HepG2 (cell line): Measurements from ENCODE around the gene PLEKHG2. TPM values are rescaled to one million over a fixed set of nuclear protein-coding genes. Genes with fewer than 3 reads are reported as not detected.

Source experiments
- BRD4 ChIP-seq: sonication (generic); formaldehyde crosslinking; IDR thresholded peaks from 2 replicates; pipeline ENCODE4 v1.4.0; 2020; ENCODE audit warnings: missing genetic modification reagents
- FOXP1 ChIP-seq, 2 experiments: fragments of 450-650 bp in 1 of 2; IDR thresholded peaks; 2 replicates each; pipeline ENCODE4 v1.6.1; 2017 to 2018; ENCODE audit warnings: antibody characterized with exemption in 1 of 2
- HDAC1 ChIP-seq: sonication (generic); formaldehyde crosslinking; IDR thresholded peaks from 2 replicates; pipeline ENCODE4 v1.5.1; 2020; ENCODE audit warnings: mild to moderate bottlenecking, missing genetic modification reagents
- HMG20B ChIP-seq: conservative IDR thresholded peaks from 2 replicates; pipeline ENCODE4 v1.6.1; 2016; ENCODE audit warnings: missing genetic modification reagents, missing compliant biosample characterization
- MAZ ChIP-seq, 2 experiments: sonication (generic) in 1 of 2; formaldehyde crosslinking in 1 of 2; IDR thresholded peaks; 2 replicates each; pipeline versions ENCODE4 v1.5.0 to v1.6.1; 2012 to 2020; ENCODE audit warnings: low read depth in 2 of 2, mild to moderate bottlenecking in 2 of 2, borderline replicate concordance in 1 of 2, improper control_type of control experiment in 1 of 2, low read length in 1 of 2, missing genetic modification reagents in 1 of 2, moderate library complexity in 1 of 2
- NFE2L1 ChIP-seq: sonication (generic); formaldehyde crosslinking; IDR thresholded peaks from 2 replicates; pipeline ENCODE4 v1.4.0; 2020; ENCODE audit warnings: missing genetic modification reagents, mild to moderate bottlenecking, borderline replicate concordance
- NFKB2 ChIP-seq: sonication (generic); formaldehyde crosslinking; IDR thresholded peaks from 2 replicates; pipeline ENCODE4 v1.4.0; 2020; ENCODE audit warnings: missing genetic modification reagents, borderline replicate concordance
- TEAD3 ChIP-seq: optimal IDR thresholded peaks from 2 replicates; pipeline ENCODE3; 2016; ENCODE audit warnings: borderline replicate concordance
- U2AF2 ChIP-seq: fragments of 200-400 bp; formaldehyde crosslinking; IDR thresholded peaks from 2 replicates; pipeline ENCODE4 v1.6.1; 2017; ENCODE audit warnings: low read depth, mild to moderate bottlenecking, low read length
- ZFAT ChIP-seq: sonication (generic); formaldehyde crosslinking; conservative IDR thresholded peaks from 2 replicates; pipeline ENCODE4 v1.8.1; 2023; ENCODE audit warnings: missing genetic modification reagents, inconsistent platforms
- ZNF10 ChIP-seq: sonication (generic); formaldehyde crosslinking; IDR thresholded peaks from 2 replicates; pipeline ENCODE4 v1.4.0; 2020; ENCODE audit warnings: mild to moderate bottlenecking, low read depth, missing genetic modification reagents, borderline replicate concordance
- ZNF17 ChIP-seq: sonication (generic); formaldehyde crosslinking; IDR thresholded peaks from 2 replicates; pipeline ENCODE4 v1.5.0; 2020; ENCODE audit warnings: mild to moderate bottlenecking, missing genetic modification reagents
- ZNF264 ChIP-seq: sonication (generic); formaldehyde crosslinking; IDR thresholded peaks from 2 replicates; pipeline ENCODE4 v1.4.0; 2020; ENCODE audit warnings: missing genetic modification reagents
- ZNF280B ChIP-seq: sonication (generic); formaldehyde crosslinking; IDR thresholded peaks from 2 replicates; pipeline ENCODE4 v1.5.0; 2020; ENCODE audit warnings: missing genetic modification reagents, mild to moderate bottlenecking, borderline replicate concordance
- ZNF280D ChIP-seq: sonication (generic); formaldehyde crosslinking; IDR thresholded peaks from 2 replicates; pipeline ENCODE4 v1.5.1; 2020; ENCODE audit warnings: mild to moderate bottlenecking, missing genetic modification reagents
- ZNF670 ChIP-seq: sonication (generic); formaldehyde crosslinking; IDR thresholded peaks from 2 replicates; pipeline ENCODE4 v1.8.0; 2022; ENCODE audit warnings: mild to moderate bottlenecking, missing genetic modification reagents, borderline replicate concordance
- ZNF746 ChIP-seq: sonication (generic); formaldehyde crosslinking; IDR thresholded peaks from 2 replicates; pipeline ENCODE4 v1.8.0; 2022; ENCODE audit warnings: mild to moderate bottlenecking, missing genetic modification reagents
- ZSCAN20 ChIP-seq: sonication (generic); formaldehyde crosslinking; IDR thresholded peaks from 2 replicates; pipeline ENCODE4 v1.4.0; 2020; ENCODE audit warnings: missing genetic modification reagents, mild to moderate bottlenecking, borderline replicate concordance
- ZZZ3 ChIP-seq: sonication (generic); formaldehyde crosslinking; IDR thresholded peaks from 2 replicates; pipeline ENCODE4 v1.4.0; 2020; ENCODE audit warnings: missing genetic modification reagents, mild to moderate bottlenecking, borderline replicate concordance
- polyA plus RNA-seq, 8 experiments: library from polyadenylated mRNA; depleted of rRNA in 3 of 8; stranded (reverse) in 7 of 8; unstranded in 1 of 8; fragments of >200 nt; fragmentation: Illumina TruSeq in 4 of 8; extraction: Trizol in 4 of 8; gene quantifications; 2 replicates each; pipeline versions ENCODE4 v1.2.1 to v1.2.3, GENCODE V29; 2011 to 2016; ENCODE audit warnings: low read depth in 4 of 8, missing spikeins in 1 of 8, mixed read lengths in 1 of 8; ENCODE audit not compliant: insufficient read depth in 1 of 8
- total RNA-seq, 5 experiments: library from RNA; depleted of rRNA; stranded (reverse); fragments of >200 nt; fragmentation: Illumina TruSeq; extraction: Trizol; gene quantifications; 2 replicates each; pipeline ENCODE4 v1.2.3, GENCODE V29; 2016; ENCODE audit warnings: low read depth in 1 of 5
- TF ChIP-seq, protein P1 (sequence below): sonication (generic); formaldehyde crosslinking; IDR thresholded peaks from 2 replicates; pipeline ENCODE4 v1.4.0; 2020; ENCODE audit warnings: mild to moderate bottlenecking, missing genetic modification reagents

Gene PLEKHG2
- total and polyA plus RNA-seq, 2 of the 13 experiments (the other 11 are each of a cell fraction or from before 2014, with no cell fraction given) = 3.6 to 6.8 TPM

DNA sequence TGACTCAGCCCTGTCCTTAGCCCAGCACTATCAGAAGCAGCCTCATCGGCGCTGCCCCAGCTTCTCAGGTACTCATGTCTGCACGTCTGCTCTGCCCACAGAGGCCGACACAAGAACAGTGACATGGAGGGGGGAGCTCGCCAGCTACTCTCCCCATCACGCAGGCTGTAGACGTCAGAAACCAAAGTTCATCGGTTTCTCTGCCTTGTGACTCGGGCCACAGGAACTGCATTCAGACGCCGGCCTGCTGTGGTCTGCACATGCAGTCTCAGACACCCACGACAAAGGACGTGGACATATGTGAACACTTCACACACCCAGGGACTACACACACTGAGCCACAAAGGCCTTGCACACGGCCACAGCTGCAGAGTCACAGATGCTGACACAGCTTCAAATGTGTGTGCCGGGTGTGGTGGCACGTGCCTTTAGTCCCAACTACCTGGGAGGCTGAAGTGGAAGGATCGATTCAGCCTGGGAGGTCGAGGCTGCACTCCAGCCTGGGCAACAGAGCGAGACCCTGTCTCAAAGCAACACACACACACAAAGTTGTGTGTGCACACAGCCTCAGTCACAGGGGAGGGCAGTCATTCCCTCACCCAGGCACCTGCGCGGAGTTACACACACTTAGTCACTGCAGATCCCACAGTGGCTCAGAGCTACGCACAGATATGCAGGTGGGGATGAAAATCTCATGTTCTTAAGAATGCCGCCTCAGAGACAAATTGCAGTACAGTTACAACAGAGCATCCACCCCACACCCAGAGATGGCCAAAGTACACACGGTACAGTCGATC, 10.7 kb upstream of the PLEKHG2 start (continued):
- TF ChIP-seq HMG20B (0 out of 2 replicates have a peak, but pooled peaks have one; percentile 33), ZNF280B (CRISPR knock-in tag) (peak; percentile 93; the same call in 1 of the 2 replicates), ZNF746 (CRISPR knock-in tag) (peak; percentile 41; the same call in 1 of the 2 replicates), FOXP1 (IDR thresholded peaks at IDR 0.05) (no peak), FOXP1 (CRISPR knock-in tag; IDR thresholded peaks at IDR 0.05) (no peak), ZFAT (CRISPR knock-in tag) (no peak), ZNF17 (CRISPR knock-in tag) (no peak), ZNF280D (CRISPR knock-in tag) (peak; percentile 79), ZZZ3 (CRISPR knock-in tag) (no peak), ZNF670 (peak; percentile 92; the same call in 1 of the 2 replicates), U2AF2 (no peak), BRD4 (no peak; the same call in 1 of the 2 replicates), HDAC1 (CRISPR knock-in tag) (peak; percentile 91), MAZ (IDR thresholded peaks at IDR 0.05; ENCODE audit: borderline replicate concordance, low read depth, low read length) (peak; percentile 28; the same call in 1 of the 2 replicates), MAZ (CRISPR knock-in tag; IDR thresholded peaks at IDR 0.05; ENCODE audit: low read depth) (no peak), ZSCAN20 (CRISPR knock-in tag) (no peak), TEAD3 (CRISPR knock-in tag) (peak; percentile 44), NFKB2 (CRISPR knock-in tag) (peak; percentile 93; the same call in 1 of the 2 replicates), NFE2L1 (CRISPR knock-in tag) (peak; percentile 48; the same call in 1 of the 2 replicates), ZNF264 (CRISPR knock-in tag) (no peak), ZNF10 (CRISPR knock-in tag) (no peak)
- TF ChIP-seq, protein P1, sequence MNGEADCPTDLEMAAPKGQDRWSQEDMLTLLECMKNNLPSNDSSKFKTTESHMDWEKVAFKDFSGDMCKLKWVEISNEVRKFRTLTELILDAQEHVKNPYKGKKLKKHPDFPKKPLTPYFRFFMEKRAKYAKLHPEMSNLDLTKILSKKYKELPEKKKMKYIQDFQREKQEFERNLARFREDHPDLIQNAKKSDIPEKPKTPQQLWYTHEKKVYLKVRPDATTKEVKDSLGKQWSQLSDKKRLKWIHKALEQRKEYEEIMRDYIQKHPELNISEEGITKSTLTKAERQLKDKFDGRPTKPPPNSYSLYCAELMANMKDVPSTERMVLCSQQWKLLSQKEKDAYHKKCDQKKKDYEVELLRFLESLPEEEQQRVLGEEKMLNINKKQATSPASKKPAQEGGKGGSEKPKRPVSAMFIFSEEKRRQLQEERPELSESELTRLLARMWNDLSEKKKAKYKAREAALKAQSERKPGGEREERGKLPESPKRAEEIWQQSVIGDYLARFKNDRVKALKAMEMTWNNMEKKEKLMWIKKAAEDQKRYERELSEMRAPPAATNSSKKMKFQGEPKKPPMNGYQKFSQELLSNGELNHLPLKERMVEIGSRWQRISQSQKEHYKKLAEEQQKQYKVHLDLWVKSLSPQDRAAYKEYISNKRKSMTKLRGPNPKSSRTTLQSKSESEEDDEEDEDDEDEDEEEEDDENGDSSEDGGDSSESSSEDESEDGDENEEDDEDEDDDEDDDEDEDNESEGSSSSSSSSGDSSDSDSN (CRISPR knock-in tag) = peak; percentile 70
